HUES64 (cell line): ENCODE results near the gene PRKD1.

Source experiments
- H3K27ac ChIP-seq: 2 replicates; pipeline ENCODE4 v1.7.0; 2013; ENCODE audit warnings: low read depth, low read length, inconsistent platforms
- H3K27me3 ChIP-seq: 2 replicates; pipeline ENCODE4 v1.6.1; 2013; ENCODE audit warnings: mild to moderate bottlenecking, low read length; ENCODE audit not compliant: insufficient read depth
- H3K36me3 ChIP-seq: 2 replicates; pipeline ENCODE4 v1.6.1; 2013; ENCODE audit warnings: mild to moderate bottlenecking, low read length; ENCODE audit not compliant: insufficient read depth
- H3K4me1 ChIP-seq: 2 replicates; pipeline ENCODE4 v1.6.1; 2013; ENCODE audit warnings: mild to moderate bottlenecking, low read length, moderate library complexity; ENCODE audit not compliant: insufficient read depth
- H3K4me3 ChIP-seq: 2 replicates; pipeline ENCODE4 v1.5.1; 2013; ENCODE audit warnings: mild to moderate bottlenecking, low read length, moderate library complexity
- H3K9ac ChIP-seq: 2 replicates; pipeline ENCODE4 v1.6.1; 2013; ENCODE audit warnings: mild to moderate bottlenecking, low read depth, low read length
- H3K9me3 ChIP-seq: 2 replicates; pipeline ENCODE4 v1.6.1; 2013; ENCODE audit warnings: low read depth, low read length; ENCODE audit not compliant: insufficient read depth
- WGBS: fragments of 150-250, 120-280 bp; methylation state at CpG from one replicate; pipeline ENCODE4 v1.1.7; 2013; ENCODE audit warnings: missing lambda C conversion rate; 5-methylcytosine and 5-hydroxymethylcytosine counted together

The PRKD1 gene

GRCh38 chr14:29838752-29839151 is 88.9 kb downstream of the PRKD1 start:
- WGBS = 66% methylated on average over 2 of the region's 2 CpGs
- Histone ChIP-seq H3K27ac (no peak overlapping the region), H3K27me3 (no peaks in the 10 kb centered on the region), H3K9me3 (peaks cover 55% of the 10 kb centered on the region), H3K4me3 (no peak overlapping the region), H3K36me3 (no peaks in the 10 kb centered on the region), H3K9ac (no peak overlapping the region), H3K4me1 (no peaks in the 10 kb centered on the region)

DNA sequence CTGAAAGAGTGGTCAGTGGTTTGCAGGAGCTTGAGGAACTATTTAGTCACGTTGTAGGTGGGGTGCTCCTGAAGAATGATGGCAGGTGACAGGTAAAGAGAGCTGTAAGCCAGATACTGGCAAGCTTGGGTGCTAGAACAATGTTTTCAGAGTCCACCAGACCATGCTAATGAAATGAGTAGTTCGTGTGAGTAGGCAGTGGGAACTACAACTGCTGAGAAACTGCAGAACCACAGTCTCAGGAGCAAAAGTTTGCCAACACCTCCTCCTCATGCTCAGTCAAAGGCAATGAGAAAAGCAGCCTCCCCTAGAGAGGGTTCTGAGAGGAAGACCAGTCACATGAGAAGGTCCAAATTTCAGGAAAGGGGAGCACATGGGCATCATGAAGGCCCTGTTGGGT is 91.3 kb downstream of the PRKD1 start:
- Histone ChIP-seq H3K27me3 (no peaks in the 10 kb centered on the region), H3K27ac (no peak overlapping the region)
- 87% methylated on average over 2 of the region's 2 CpGs for WGBS

GRCh38 chr14:29832042-29832441 is 95.6 kb downstream of the PRKD1 start:
- no peaks in the 10 kb centered on the region for H3K36me3 ChIP-seq
- 88% methylated on average over 2 of the region's 3 CpGs for WGBS
- no peaks in the 10 kb centered on the region for H3K27me3 ChIP-seq
- no peaks in the 10 kb centered on the region for H3K4me1 ChIP-seq
- H3K4me3 ChIP-seq = no peak overlapping the region
- H3K27ac ChIP-seq = no peak overlapping the region
- 0 out of 2 replicates have a peak, but pooled peaks cover 6% of the 10 kb centered on the region for H3K9me3 ChIP-seq
- H3K9ac ChIP-seq = no peak overlapping the region

More for the DNA sequence above, 91.3 kb downstream of the PRKD1 start:
- H3K4me3 ChIP-seq = no peak overlapping the region
- peaks cover 42% of the 10 kb centered on the region for H3K9me3 ChIP-seq
- no peak overlapping the region for H3K9ac ChIP-seq
- no peaks in the 10 kb centered on the region for H3K36me3 ChIP-seq
- no peaks in the 10 kb centered on the region for H3K4me1 ChIP-seq

- Histone ChIP-seq H3K9ac (no peak overlapping the region), H3K27ac (no peak overlapping the region), H3K4me3 (no peak overlapping the region), H3K9me3 (no peaks in the 10 kb centered on the region), H3K36me3 (no peaks in the 10 kb centered on the region), H3K4me1 (no peaks in the 10 kb centered on the region), H3K27me3 (no peaks in the 10 kb centered on the region)
- no CpG with 5 or more reads among the region's 2 CpGs for WGBS
Observed at GRCh38 chr14:29829851-29830250, 97.8 kb downstream of the PRKD1 start.

DNA sequence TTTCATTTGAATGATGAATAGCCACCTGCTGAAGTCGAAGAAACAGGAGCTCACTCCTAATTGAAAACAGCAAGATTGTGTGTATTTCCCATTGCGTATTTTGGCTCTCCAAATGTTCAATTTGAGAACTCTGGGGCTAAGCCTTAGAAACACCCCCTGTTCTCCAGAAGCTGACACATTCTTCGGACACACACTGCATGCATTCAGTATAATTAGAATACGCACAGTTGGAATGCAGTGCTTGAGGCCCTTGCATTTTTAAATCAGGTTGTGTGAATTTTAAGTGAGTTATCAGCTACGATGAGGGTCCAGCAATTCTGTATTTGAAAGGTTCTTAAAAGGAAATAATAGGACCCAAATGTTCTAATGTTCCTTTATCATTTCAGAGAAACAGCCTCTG is 103.8 kb downstream of the PRKD1 start:
- H3K9ac ChIP-seq = no peak overlapping the region
- 93% methylated on average over 5 of the region's 5 CpGs for WGBS
- H3K36me3 ChIP-seq = no peaks in the 10 kb centered on the region
- H3K27ac ChIP-seq = no peak overlapping the region
- peaks cover 16% of the 10 kb centered on the region for H3K4me1 ChIP-seq
- H3K27me3 ChIP-seq = no peaks in the 10 kb centered on the region
- H3K9me3 ChIP-seq = no peaks in the 10 kb centered on the region
- no peak overlapping the region for H3K4me3 ChIP-seq

DNA sequence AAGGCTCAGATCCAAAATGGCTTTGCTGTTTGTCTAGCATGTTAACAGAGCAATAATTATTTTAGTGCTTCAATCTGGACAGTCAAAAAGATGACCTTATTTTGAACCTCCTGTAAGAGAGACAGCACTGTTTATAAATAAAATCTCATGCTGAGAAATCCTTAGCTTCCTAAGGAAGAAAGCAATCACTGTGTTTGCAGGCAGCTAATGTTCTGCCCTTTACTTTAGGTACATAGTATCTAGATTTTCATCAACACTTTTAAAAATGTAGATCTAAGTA is 105.3 kb downstream of the PRKD1 start:
- H3K27ac ChIP-seq = no peak overlapping the region
- no peaks in the 10 kb centered on the region for H3K9me3 ChIP-seq
- no peaks in the 10 kb centered on the region for H3K27me3 ChIP-seq
- H3K4me1 ChIP-seq = peaks cover 16% of the 10 kb centered on the region
- H3K9ac ChIP-seq = no peak overlapping the region
- H3K4me3 ChIP-seq = no peak overlapping the region
- H3K36me3 ChIP-seq = no peaks in the 10 kb centered on the region

DNA sequence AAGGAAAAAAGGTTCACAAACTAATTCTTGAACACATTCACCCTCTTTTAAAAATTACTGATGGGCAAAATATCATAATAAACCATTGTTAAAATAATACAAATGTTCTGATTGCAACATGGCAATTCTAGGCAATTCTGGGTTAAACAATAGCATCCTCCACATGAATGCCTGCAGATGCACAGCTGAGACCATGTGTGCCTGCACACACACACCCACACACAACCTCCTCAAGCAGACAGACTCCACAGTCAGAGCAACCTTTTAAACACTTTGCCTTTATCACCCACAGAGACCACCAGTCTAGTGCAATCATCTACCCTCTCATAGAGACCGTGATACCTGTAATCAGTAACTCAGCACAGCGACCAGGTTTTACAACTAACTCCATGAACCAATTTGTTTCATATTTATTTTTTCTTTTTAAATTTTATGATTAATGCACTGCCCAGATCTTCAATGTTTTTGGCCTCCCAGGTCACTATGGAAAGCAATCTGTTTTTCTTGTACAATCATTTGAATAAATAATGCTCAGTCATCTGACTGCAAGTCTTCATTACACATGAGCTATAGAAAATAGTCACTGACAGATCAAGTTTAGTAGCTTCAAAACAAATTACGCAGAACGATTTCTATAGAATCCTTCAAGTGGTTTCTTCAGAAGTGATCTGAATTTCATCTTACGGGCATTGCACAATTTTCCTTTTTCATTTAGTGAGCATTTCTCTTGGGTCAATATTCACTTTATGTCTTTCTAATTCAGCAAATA is 105.8 kb downstream of the PRKD1 start:
- no peaks in the 10 kb centered on the region for H3K27me3 ChIP-seq
- H3K4me3 ChIP-seq = no peak overlapping the region
- whole genome bisulfite sequencing = 92% methylated on average over 5 of the region's 5 CpGs
- H3K27ac ChIP-seq = no peak overlapping the region
- peaks cover 16% of the 10 kb centered on the region for H3K4me1 ChIP-seq
- no peaks in the 10 kb centered on the region for H3K36me3 ChIP-seq
- H3K9ac ChIP-seq = no peak overlapping the region
- no peaks in the 10 kb centered on the region for H3K9me3 ChIP-seq

- H3K4me1 ChIP-seq = peaks cover 19% of the 10 kb centered on the region
- WGBS = 95% methylated on average over 2 of the region's 2 CpGs
- no peak overlapping the region for H3K4me3 ChIP-seq
- H3K9ac ChIP-seq = no peak overlapping the region
- H3K9me3 ChIP-seq = no peaks in the 10 kb centered on the region
- H3K27me3 ChIP-seq = no peaks in the 10 kb centered on the region
- no peaks in the 10 kb centered on the region for H3K36me3 ChIP-seq
- H3K27ac ChIP-seq = no peak overlapping the region
Observed at GRCh38 chr14:29821242-29821641, 106.4 kb downstream of the PRKD1 start.

DNA sequence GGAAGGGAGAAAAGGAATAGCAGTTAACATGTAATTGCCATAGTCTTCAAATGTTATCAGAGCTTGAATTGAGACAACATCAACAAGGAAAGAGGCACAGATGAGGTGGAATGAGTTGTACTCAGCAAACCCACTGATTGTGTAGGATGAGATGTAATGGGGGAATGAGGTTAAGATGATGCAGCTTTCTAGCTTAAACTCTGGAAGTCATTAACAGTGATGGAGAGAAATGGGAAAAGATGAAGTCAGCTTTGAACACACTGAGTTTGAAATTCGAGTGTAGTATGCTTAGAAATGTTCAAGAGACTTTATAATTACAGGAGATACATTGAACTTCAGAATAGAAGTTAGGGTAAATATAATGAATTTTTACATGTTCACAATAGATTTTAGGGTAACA is 106.9 kb downstream of the PRKD1 start:
- H3K9ac ChIP-seq = no peak overlapping the region
- H3K36me3 ChIP-seq = no peaks in the 10 kb centered on the region
- no peaks in the 10 kb centered on the region for H3K27me3 ChIP-seq
- H3K9me3 ChIP-seq = no peaks in the 10 kb centered on the region
- H3K4me1 ChIP-seq = peaks cover 21% of the 10 kb centered on the region
- H3K27ac ChIP-seq = no peak overlapping the region
- H3K4me3 ChIP-seq = no peak overlapping the region
- 76% methylated on average over 1 of the region's 1 CpG for WGBS

DNA sequence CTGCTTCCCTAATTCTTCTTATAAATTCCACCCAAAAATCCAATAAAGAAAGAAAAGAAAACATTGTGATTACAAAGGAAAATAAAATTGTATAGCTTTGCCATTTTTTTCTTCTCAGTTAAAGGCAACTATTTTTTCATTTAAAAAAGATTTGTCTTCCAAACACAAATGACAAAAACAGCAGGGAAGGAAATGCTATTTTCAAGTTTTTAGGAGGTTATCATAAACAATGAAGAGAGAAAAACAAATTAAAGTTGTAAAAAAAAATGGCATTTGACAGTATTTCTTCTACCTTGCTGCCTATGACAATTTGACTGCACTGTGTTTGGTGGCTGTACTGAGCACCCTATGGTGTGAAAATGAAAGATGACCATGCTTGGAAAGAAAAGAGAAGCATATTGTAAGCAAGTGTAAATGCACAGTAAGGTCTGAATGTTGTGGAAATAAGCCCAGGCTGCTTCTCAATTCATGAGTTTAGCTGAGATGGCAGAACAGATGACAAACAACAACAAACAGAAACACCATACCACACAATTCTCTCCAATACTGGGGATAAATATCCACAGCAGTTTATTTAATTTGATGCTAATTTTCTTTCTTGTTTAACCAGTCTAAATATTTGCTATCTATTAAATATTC is 109.8 kb downstream of the PRKD1 start:
- H3K27ac ChIP-seq = no peak overlapping the region
- no peaks in the 10 kb centered on the region for H3K9me3 ChIP-seq
- no peak overlapping the region for H3K9ac ChIP-seq
- H3K36me3 ChIP-seq = no peaks in the 10 kb centered on the region
- H3K4me1 ChIP-seq = peaks cover 11% of the 10 kb centered on the region; the same call in 1 of the 2 replicates
- no peaks in the 10 kb centered on the region for H3K27me3 ChIP-seq
- no peak overlapping the region for H3K4me3 ChIP-seq

DNA sequence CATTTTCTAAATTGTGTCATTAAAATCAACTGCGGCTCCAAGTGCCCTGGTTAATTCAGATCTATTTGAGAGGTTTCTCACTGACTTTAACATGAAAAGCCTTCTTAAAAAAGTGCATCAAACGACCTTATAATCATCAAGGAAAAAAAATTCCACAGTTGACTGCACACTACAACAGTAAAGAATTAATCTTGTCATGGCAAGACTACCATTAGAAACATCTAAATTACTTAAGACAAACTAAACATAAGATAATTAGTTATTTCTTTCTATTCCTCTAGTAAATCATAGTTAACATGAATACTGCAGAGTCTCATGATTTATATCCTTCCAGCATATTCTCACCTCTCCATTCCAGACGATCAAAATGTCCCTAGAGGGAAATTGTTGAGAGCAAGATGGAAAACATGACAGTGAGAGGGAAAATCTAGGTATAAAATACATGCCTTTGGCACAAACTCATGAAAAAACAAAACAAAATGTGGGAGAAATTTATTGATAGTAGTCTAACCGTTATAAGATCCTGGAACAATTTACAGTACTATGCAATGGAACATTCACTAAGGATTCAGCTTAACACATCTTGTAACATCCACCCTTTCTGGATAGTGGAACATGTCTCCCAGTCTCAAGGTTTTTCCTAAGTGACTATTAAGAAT is 112.5 kb downstream of the PRKD1 start:
- peaks cover 11% of the 10 kb centered on the region; the same call in 1 of the 2 replicates for H3K4me1 ChIP-seq
- H3K4me3 ChIP-seq = no peak overlapping the region
- WGBS = 92% methylated on average over 2 of the region's 4 CpGs
- H3K27me3 ChIP-seq = no peaks in the 10 kb centered on the region
- no peak overlapping the region for H3K27ac ChIP-seq
- no peaks in the 10 kb centered on the region for H3K9me3 ChIP-seq
- H3K9ac ChIP-seq = no peak overlapping the region
- H3K36me3 ChIP-seq = no peaks in the 10 kb centered on the region
